ENCODE data around the gene IPO11. TPM values are rescaled to one million over a fixed set of nuclear protein-coding genes. Genes with fewer than 3 reads are reported as not detected.

The IPO11 gene
- total RNA-seq, 1 donor from 2014 or later, result 30.3 TPM

GRCh38 chr5:62374090-62374489 is 38.5 kb upstream of the IPO11 start:
- Histone ChIP-seq H3K9me3 (replicated peaks) (no peaks in the 10 kb centered on the region), H3K27me3 (ENCODE audit: low read depth) (no peaks in the 10 kb centered on the region), H3K4me3 (no peak overlapping the region), H3K27ac (replicated peaks) (no peak overlapping the region), H3K4me1 (no peaks in the 10 kb centered on the region), H3K36me3 (peaks cover 69% of the 10 kb centered on the region)
- DNase-seq, result no peak
- no peak for TF ChIP-seq CTCF (IDR thresholded peaks at IDR 0.05; ENCODE audit: borderline replicate concordance)
- intact Hi-C loops (cut with micrococcal nuclease), result no loop called here

GRCh38 chr5:62375627-62376026 is 36.9 kb upstream of the IPO11 start:
- intact Hi-C loops (cut with micrococcal nuclease), result no loop called here
- peaks cover 78% of the 10 kb centered on the region for H3K36me3 ChIP-seq
- no peak overlapping the region for H3K27ac ChIP-seq (replicated peaks)
- no peak overlapping the region for H3K4me3 ChIP-seq
- H3K27me3 ChIP-seq (ENCODE audit: low read depth), result no peaks in the 10 kb centered on the region
- no peak for TF ChIP-seq CTCF (IDR thresholded peaks at IDR 0.05; ENCODE audit: borderline replicate concordance)
- H3K9me3 ChIP-seq (replicated peaks), result no peaks in the 10 kb centered on the region
- DNase-seq, result no peak
- no peaks in the 10 kb centered on the region for H3K4me1 ChIP-seq

- H3K4me3 ChIP-seq, result no peak overlapping the region
- TF ChIP-seq CTCF (IDR thresholded peaks at IDR 0.05; ENCODE audit: borderline replicate concordance), result no peak
- H3K9me3 ChIP-seq (replicated peaks), result no peaks in the 10 kb centered on the region
- DNase-seq, result no peak
- H3K27ac ChIP-seq (replicated peaks), result no peak overlapping the region
- no peaks in the 10 kb centered on the region for H3K4me1 ChIP-seq
- H3K36me3 ChIP-seq, result peaks cover 77% of the 10 kb centered on the region
- H3K27me3 ChIP-seq (ENCODE audit: low read depth), result no peaks in the 10 kb centered on the region
- intact Hi-C loops (cut with micrococcal nuclease), result no loop called here
Measured at GRCh38 chr5:62376064-62376463, 36.5 kb upstream of the IPO11 start.

GRCh38 chr5:62385131-62385530 is 27.4 kb upstream of the IPO11 start:
- DNase-seq, result no peak
- no peak for TF ChIP-seq CTCF (IDR thresholded peaks at IDR 0.05; ENCODE audit: borderline replicate concordance)
- Histone ChIP-seq H3K27me3 (ENCODE audit: low read depth) (no peaks in the 10 kb centered on the region), H3K27ac (replicated peaks) (peak overlapping the region; percentile 1), H3K9me3 (replicated peaks) (no peaks in the 10 kb centered on the region), H3K36me3 (peaks cover 84% of the 10 kb centered on the region), H3K4me3 (no peak overlapping the region), H3K4me1 (peaks cover 24% of the 10 kb centered on the region)
- intact Hi-C loops (cut with micrococcal nuclease), result no loop called here

GRCh38 chr5:62385816-62386400 is 26.7 kb upstream of the IPO11 start:
- intact Hi-C loops (cut with micrococcal nuclease), result no loop called here
- TF ChIP-seq CTCF (IDR thresholded peaks at IDR 0.05; ENCODE audit: borderline replicate concordance), result no peak
- Histone ChIP-seq H3K27me3 (ENCODE audit: low read depth) (no peaks in the 10 kb centered on the region), H3K9me3 (replicated peaks) (no peaks in the 10 kb centered on the region), H3K27ac (replicated peaks) (peak overlapping the region; percentile 7), H3K4me3 (no peak overlapping the region), H3K36me3 (peaks cover 86% of the 10 kb centered on the region), H3K4me1 (peaks cover 24% of the 10 kb centered on the region)
- no peak for DNase-seq
